ENCODE results near the gene POC1B. TPM values are rescaled to one million over a fixed set of nuclear protein-coding genes. Genes with fewer than 3 reads are reported as not detected.

Gene POC1B
- total RNA-seq, 1 experiment from 2014 or later = 25.0 TPM

- no peaks in the 10 kb centered on the region for H3K9me2 ChIP-seq (replicated peaks; ENCODE audit: low read length)
- H3K36me3 ChIP-seq (ENCODE audit: low read depth, low read length) = no peaks in the 10 kb centered on the region
- DNase-seq (no peak), ATAC-seq (no peak)
- intact Hi-C loops (cut with micrococcal nuclease) = loop anchor here (5.0 kb wide), 4 partner anchors 713 to 1403 kb away; no protein-coding TSS in a partner anchor
- TF ChIP-seq EZH2phosphoT487 (IDR thresholded peaks at IDR 0.05; ENCODE audit: borderline replicate concordance, low read length) (no peak), EZH2 (IDR thresholded peaks at IDR 0.05; ENCODE audit: low read length, unreplicated experiment) (no peak)
- TF ChIP-seq, protein P1, sequence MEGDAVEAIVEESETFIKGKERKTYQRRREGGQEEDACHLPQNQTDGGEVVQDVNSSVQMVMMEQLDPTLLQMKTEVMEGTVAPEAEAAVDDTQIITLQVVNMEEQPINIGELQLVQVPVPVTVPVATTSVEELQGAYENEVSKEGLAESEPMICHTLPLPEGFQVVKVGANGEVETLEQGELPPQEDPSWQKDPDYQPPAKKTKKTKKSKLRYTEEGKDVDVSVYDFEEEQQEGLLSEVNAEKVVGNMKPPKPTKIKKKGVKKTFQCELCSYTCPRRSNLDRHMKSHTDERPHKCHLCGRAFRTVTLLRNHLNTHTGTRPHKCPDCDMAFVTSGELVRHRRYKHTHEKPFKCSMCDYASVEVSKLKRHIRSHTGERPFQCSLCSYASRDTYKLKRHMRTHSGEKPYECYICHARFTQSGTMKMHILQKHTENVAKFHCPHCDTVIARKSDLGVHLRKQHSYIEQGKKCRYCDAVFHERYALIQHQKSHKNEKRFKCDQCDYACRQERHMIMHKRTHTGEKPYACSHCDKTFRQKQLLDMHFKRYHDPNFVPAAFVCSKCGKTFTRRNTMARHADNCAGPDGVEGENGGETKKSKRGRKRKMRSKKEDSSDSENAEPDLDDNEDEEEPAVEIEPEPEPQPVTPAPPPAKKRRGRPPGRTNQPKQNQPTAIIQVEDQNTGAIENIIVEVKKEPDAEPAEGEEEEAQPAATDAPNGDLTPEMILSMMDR (conservative IDR thresholded peaks at IDR 0.05; ENCODE audit: low read depth, low read length) = no peak
- no TSS peak for BruUV-seq (replicated peaks)
- no peaks in the 10 kb centered on the region for H3K79me2 ChIP-seq (ENCODE audit: low read length)
- H3K9ac ChIP-seq (ENCODE audit: low read length) = no peak overlapping the region
- no peak overlapping the region for H3K4me3 ChIP-seq (ENCODE audit: low read length)
- H3K4me2 ChIP-seq (ENCODE audit: low read length) = no peak overlapping the region
- ChIA-PET POLR2A (ENCODE audit: unreplicated experiment) (no interaction called here), CTCF (no interaction called here)
- H3K27me3 ChIP-seq (ENCODE audit: low read length) = no peaks in the 10 kb centered on the region
- no peaks in the 10 kb centered on the region for H3F3A ChIP-seq (ENCODE audit: low read length, unreplicated experiment)
- H3K9me3 ChIP-seq (ENCODE audit: low read length) = no peaks in the 10 kb centered on the region
- peaks cover 6% of the 10 kb centered on the region for H3K4me1 ChIP-seq (ENCODE audit: insufficient read depth, low read length)
- H2AFZ ChIP-seq (ENCODE audit: low read length) = no peak overlapping the region
- no peak overlapping the region for H3K27ac ChIP-seq (ENCODE audit: low read length)
- no peaks in the 10 kb centered on the region for H4K20me1 ChIP-seq (ENCODE audit: low read length)
Observed at GRCh38 chr12:89539426-89540223, 13.8 kb upstream of the POC1B start.

GRCh38 chr12:89538897-89539296 is 13.1 kb upstream of the POC1B start:
- intact Hi-C loops (cut with micrococcal nuclease) = no loop called here
- no TSS peak for BruUV-seq (replicated peaks)
- ATAC-seq (no peak), DNase-seq (no peak)
- Histone ChIP-seq H3K4me1 (ENCODE audit: insufficient read depth, low read length) (peaks cover 6% of the 10 kb centered on the region), H3K4me3 (ENCODE audit: low read length) (no peak overlapping the region), H3K36me3 (ENCODE audit: low read depth, low read length) (no peaks in the 10 kb centered on the region), H3K27me3 (ENCODE audit: low read length) (no peaks in the 10 kb centered on the region), H3F3A (ENCODE audit: low read length, unreplicated experiment) (no peaks in the 10 kb centered on the region), H3K9me2 (replicated peaks; ENCODE audit: low read length) (no peaks in the 10 kb centered on the region), H3K9me3 (ENCODE audit: low read length) (no peaks in the 10 kb centered on the region), H3K4me2 (ENCODE audit: low read length) (no peak overlapping the region), H2AFZ (ENCODE audit: low read length) (no peak overlapping the region), H3K9ac (ENCODE audit: low read length) (no peak overlapping the region), H4K20me1 (ENCODE audit: low read length) (no peaks in the 10 kb centered on the region), H3K27ac (ENCODE audit: low read length) (no peak overlapping the region), H3K79me2 (ENCODE audit: low read length) (no peaks in the 10 kb centered on the region)
- POLR2A ChIA-PET (ENCODE audit: unreplicated experiment) = no interaction called here
- no peak for TF ChIP-seq EZH2phosphoT487 (IDR thresholded peaks at IDR 0.05; ENCODE audit: borderline replicate concordance, low read length)
- no peak for TF ChIP-seq EZH2 (IDR thresholded peaks at IDR 0.05; ENCODE audit: low read length, unreplicated experiment)
- TF ChIP-seq, protein P1 (conservative IDR thresholded peaks at IDR 0.05; ENCODE audit: low read depth, low read length) = no peak
- CTCF ChIA-PET = no interaction called here

GRCh38 chr12:89537389-89537788 is 11.5 kb upstream of the POC1B start:
- no peaks in the 10 kb centered on the region for H3K9me2 ChIP-seq (replicated peaks; ENCODE audit: low read length)
- DNase-seq (no peak), ATAC-seq (no peak)
- ChIA-PET CTCF (no interaction called here), POLR2A (ENCODE audit: unreplicated experiment) (no interaction called here)
- H3K4me3 ChIP-seq (ENCODE audit: low read length) = no peak overlapping the region
- no peaks in the 10 kb centered on the region for H3K9me3 ChIP-seq (ENCODE audit: low read length)
- no peaks in the 10 kb centered on the region for H3K79me2 ChIP-seq (ENCODE audit: low read length)
- H3K4me1 ChIP-seq (ENCODE audit: insufficient read depth, low read length) = no peaks in the 10 kb centered on the region
- no peaks in the 10 kb centered on the region for H3K27me3 ChIP-seq (ENCODE audit: low read length)
- no peak overlapping the region for H3K4me2 ChIP-seq (ENCODE audit: low read length)
- intact Hi-C loops (cut with micrococcal nuclease) = no loop called here
- BruUV-seq (replicated peaks) = no TSS peak
- no peaks in the 10 kb centered on the region for H4K20me1 ChIP-seq (ENCODE audit: low read length)
- H3K27ac ChIP-seq (ENCODE audit: low read length) = no peak overlapping the region
- H3K9ac ChIP-seq (ENCODE audit: low read length) = no peak overlapping the region
- no peaks in the 10 kb centered on the region for H3F3A ChIP-seq (ENCODE audit: low read length, unreplicated experiment)
- no peaks in the 10 kb centered on the region for H3K36me3 ChIP-seq (ENCODE audit: low read depth, low read length)
- TF ChIP-seq EZH2phosphoT487 (IDR thresholded peaks at IDR 0.05; ENCODE audit: borderline replicate concordance, low read length) (no peak), EZH2 (IDR thresholded peaks at IDR 0.05; ENCODE audit: low read length, unreplicated experiment) (no peak)
- TF ChIP-seq, protein P1 (conservative IDR thresholded peaks at IDR 0.05; ENCODE audit: low read depth, low read length) = no peak
- H2AFZ ChIP-seq (ENCODE audit: low read length) = no peak overlapping the region

All from PC-3 (cell line).